CD8-positive, alpha-beta memory T cell (primary cell): ENCODE measurements around the gene RLN3. TPM values are rescaled to one million over a fixed set of nuclear protein-coding genes. Genes with fewer than 3 reads are reported as not detected.

ENCODE experiments used
- CTCF ChIA-PET: fragments of 350-600 bp; sonication (Branson Sonifier 250); formaldehyde crosslinking; loops from one replicate; lab custom pipeline; 2021; ENCODE audit warnings: antibody characterized with exemption; lab: Charles Lee
- POLR2A ChIA-PET: fragments of 350-600 bp; sonication (Branson Sonifier 250); formaldehyde crosslinking; loops from one replicate; lab custom pipeline; 2021; ENCODE audit warnings: antibody characterized with exemption; lab: Charles Lee
- DNase-seq, 5 donors: peaks; one replicate each; pipeline versions ENCODE4 v3.0.0 to v3.0.0-alpha.2; 2020 to 2022; ENCODE audit warnings: mixed read lengths in 1 of 5
- H3K27ac ChIP-seq: one replicate; pipeline ENCODE4 v1.7.0; 2013; ENCODE audit warnings: low read depth, mild to moderate bottlenecking, low read length, moderate library complexity
- H3K27me3 ChIP-seq: 2 replicates; pipeline ENCODE4 v1.7.0; 2013; ENCODE audit warnings: low read length, mild to moderate bottlenecking; ENCODE audit not compliant: insufficient read depth, poor library complexity, severe bottlenecking
- H3K36me3 ChIP-seq: 2 replicates; pipeline ENCODE4 v1.7.0; 2013; ENCODE audit warnings: mild to moderate bottlenecking, low read length, moderate library complexity; ENCODE audit not compliant: insufficient read depth
- H3K4me1 ChIP-seq: 2 replicates; pipeline ENCODE4 v1.7.0; 2013; ENCODE audit warnings: mild to moderate bottlenecking, low read length, moderate library complexity; ENCODE audit not compliant: insufficient read depth
- H3K4me3 ChIP-seq: 2 replicates; pipeline ENCODE4 v1.7.0; 2013; ENCODE audit warnings: mild to moderate bottlenecking, low read length
- H3K9me3 ChIP-seq: 2 replicates; pipeline ENCODE4 v1.7.0; 2013; ENCODE audit warnings: mild to moderate bottlenecking, low read length
- H3K27ac Mint-ChIP-seq, 8 donors: one replicate each; pipeline ENCODE4 v1.8.0; 2020 to 2021; ENCODE audit warnings: mixed read lengths in 8 of 8, mild to moderate bottlenecking in 6 of 8, inconsistent platforms in 3 of 8, moderate library complexity in 3 of 8
- H3K27me3 Mint-ChIP-seq, 2 donors: one replicate each; pipeline ENCODE4 v1.8.0; 2020 to 2021; ENCODE audit warnings: mixed read lengths in 2 of 2, mild to moderate bottlenecking in 1 of 2, moderate library complexity in 1 of 2
- H3K36me3 Mint-ChIP-seq, 3 donors: one replicate each; pipeline ENCODE4 v1.8.0; 2020 to 2021; ENCODE audit warnings: mixed read lengths in 3 of 3, inconsistent platforms in 1 of 3, mild to moderate bottlenecking in 1 of 3
- H3K4me1 Mint-ChIP-seq, 3 donors: one replicate each; pipeline ENCODE4 v1.8.0; 2020 to 2021; ENCODE audit warnings: mixed read lengths in 3 of 3, inconsistent platforms in 1 of 3, mild to moderate bottlenecking in 1 of 3
- H3K4me3 Mint-ChIP-seq, 7 donors: one replicate each; pipeline ENCODE4 v1.8.0; 2020 to 2021; ENCODE audit warnings: mixed read lengths in 7 of 7, mild to moderate bottlenecking in 6 of 7, moderate library complexity in 4 of 7, inconsistent platforms in 2 of 7
- H3K9me3 Mint-ChIP-seq, 5 donors: one replicate each; pipeline ENCODE4 v1.8.0; 2020 to 2022; ENCODE audit warnings: mixed read lengths in 5 of 5, mild to moderate bottlenecking in 3 of 5, moderate library complexity in 2 of 5, inconsistent platforms in 1 of 5
- polyA plus RNA-seq: library from polyadenylated mRNA; unstranded; fragments of 300-500 nt; fragmentation: Illumina TruSeq; gene quantifications from one replicate; pipeline ENCODE4 v1.2.3, GENCODE V29; 2021
- total RNA-seq, 2 experiments: library from RNA; stranded (reverse); gene quantifications; one replicate each; pipeline ENCODE4 v1.2.3, GENCODE V29; 2021

RLN3 gene
- total and polyA plus RNA-seq, 3 experiments from 2014 or later = not detected

DNA sequence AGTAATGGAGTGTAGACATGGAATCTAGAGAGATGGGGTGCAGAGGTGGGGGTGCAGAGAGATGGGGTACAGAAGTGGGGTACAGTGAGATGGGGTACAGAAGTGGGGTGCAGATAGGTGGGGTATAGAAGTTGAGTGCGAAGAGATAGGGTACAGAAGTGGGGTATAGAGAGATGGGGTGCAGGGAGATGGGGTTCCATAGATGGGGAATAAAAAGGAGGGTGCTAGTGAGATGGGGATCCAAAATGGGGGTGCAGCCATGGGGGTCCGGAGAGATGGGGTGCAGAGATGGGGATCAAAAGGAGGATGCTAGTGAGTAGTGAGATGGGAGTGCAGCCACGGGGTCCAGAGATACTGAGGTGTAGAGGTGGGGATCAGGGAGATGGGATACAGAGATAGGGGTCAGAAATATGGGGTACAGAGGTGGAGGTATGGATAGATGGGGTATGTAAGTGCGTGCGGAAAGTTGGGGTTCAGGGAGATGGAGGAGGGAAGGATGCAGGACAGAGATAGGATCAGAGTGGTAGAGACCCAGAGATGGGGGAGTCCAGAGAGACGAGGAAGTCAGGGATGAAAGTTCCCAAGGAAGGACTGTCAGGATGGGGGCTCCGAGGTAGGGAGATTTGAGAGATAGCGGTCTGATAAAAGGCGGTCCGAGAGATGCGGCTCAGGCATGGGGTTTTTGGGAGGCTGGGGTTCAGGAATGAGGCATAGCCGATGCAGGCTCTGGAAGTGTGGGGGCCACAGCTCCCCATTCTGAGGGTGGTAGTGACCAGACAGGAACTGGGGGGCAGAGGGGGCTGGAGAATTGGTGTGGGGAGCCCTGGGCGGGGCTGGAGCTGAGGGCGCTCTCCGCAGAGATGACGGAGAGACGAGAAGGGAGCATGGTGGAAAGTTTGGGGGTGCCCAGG, 30.5 kb downstream of the RLN3 start:
- no peak for DNase-seq
- Histone ChIP-seq H3K27ac (no peak overlapping the region), H3K36me3 (no peaks in the 10 kb centered on the region), H3K4me1 (peaks cover 17% of the 10 kb centered on the region), H3K4me3 (no peak overlapping the region), H3K27me3 (peaks cover 16% of the 10 kb centered on the region), H3K9me3 (no peaks in the 10 kb centered on the region)
- Mint-ChIP-seq H3K36me3 (peaks cover 0 to 2% (median 0%) of the 10 kb centered on the region in 3 donors), H3K4me3 (peak overlapping the region in 6 of 7 donors; percentile 31 to 78 (median 60)), H3K9me3 (no peaks in the 10 kb centered on the region), H3K4me1 (peaks cover 11 to 25% (median 12%) of the 10 kb centered on the region in 3 donors), H3K27ac (peak overlapping the region in 2 of 8 donors; percentile 21 to 42), H3K27me3 (peaks cover 18 to 36% of the 10 kb centered on the region in 2 donors)
- ChIA-PET POLR2A (no interaction called here), CTCF (interaction anchor here (0.7 to 7.8 kb wide), 14 partner anchors 9 to 179 kb away, joined by 3 to 67 read pairs (median 4); partner anchors contain the start of genes IL27RA and MISP3)

DNA sequence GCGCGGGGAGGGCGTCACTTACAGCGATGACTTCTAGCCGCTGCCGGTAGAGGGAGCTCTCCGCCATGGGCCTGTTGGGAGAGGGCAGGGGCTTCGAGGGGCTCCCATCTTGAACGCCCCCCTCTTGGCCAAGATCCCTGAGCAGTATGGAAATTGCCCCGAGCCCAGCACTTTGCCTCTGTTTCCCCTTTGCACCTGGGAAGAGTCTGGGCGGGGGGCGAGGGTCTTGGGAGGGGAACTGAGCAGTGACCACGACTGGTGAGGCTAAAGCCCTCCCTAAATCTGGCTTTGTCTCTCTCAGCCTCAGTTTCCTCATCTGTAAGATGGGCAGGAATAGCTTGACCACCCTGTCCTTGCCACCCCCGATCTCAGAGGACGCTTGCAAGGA, 31.1 kb downstream of the RLN3 start:
- no peaks in the 10 kb centered on the region for H3K9me3 Mint-ChIP-seq
- Histone ChIP-seq H3K4me3 (no peak overlapping the region), H3K4me1 (peaks cover 17% of the 10 kb centered on the region), H3K36me3 (no peaks in the 10 kb centered on the region), H3K9me3 (no peaks in the 10 kb centered on the region), H3K27me3 (peaks cover 16% of the 10 kb centered on the region), H3K27ac (no peak overlapping the region)
- DNase-seq = peak; percentile 33 to 62 (median 43)
- peaks cover 11 to 25% (median 11%) of the 10 kb centered on the region in 3 donors for H3K4me1 Mint-ChIP-seq
- POLR2A ChIA-PET = no interaction called here
- peak overlapping the region in 2 of 8 donors; percentile 21 to 42 for H3K27ac Mint-ChIP-seq
- peaks cover 18 to 36% of the 10 kb centered on the region in 2 donors for H3K27me3 Mint-ChIP-seq
- CTCF ChIA-PET = interaction anchor here (0.7 to 7.8 kb wide), 20 partner anchors 9 to 184 kb away, joined by 3 to 67 read pairs (median 4); partner anchors contain the start of genes IL27RA and MISP3
- H3K36me3 Mint-ChIP-seq = no peaks in the 10 kb centered on the region
- peak overlapping the region in 6 of 7 donors; percentile 31 to 78 (median 60) for H3K4me3 Mint-ChIP-seq

DNA sequence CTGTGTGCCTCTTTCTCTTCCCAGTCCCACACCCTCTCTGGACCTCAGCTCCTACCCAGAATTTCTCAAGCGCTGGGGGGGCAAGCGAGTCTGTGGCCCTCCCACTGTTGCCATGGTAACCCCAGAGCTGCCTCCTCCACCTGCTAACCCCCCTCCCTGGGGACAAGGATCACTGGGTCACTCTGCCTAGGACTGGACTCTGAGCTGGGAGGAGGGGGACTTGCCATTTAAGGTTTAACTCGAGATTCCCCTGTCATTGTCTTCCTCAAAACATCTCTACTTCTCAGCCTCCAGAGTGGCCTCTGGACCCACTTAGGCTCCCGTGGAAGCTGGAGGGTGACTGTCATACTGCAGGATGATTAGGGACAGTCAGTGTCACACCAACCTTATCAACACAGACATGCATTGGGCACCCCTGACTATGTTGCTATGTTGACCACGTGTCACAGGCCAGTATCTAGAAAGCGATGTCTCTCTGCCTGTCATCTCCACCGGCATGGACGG, 31.8 kb downstream of the RLN3 start:
- Mint-ChIP-seq H3K4me3 (peak overlapping the region in 1 of 7 donors; percentile 44), H3K27me3 (peaks cover 18 to 36% of the 10 kb centered on the region in 2 donors), H3K36me3 (no peaks in the 10 kb centered on the region), H3K4me1 (peaks cover 11 to 25% (median 11%) of the 10 kb centered on the region in 3 donors), H3K9me3 (no peaks in the 10 kb centered on the region), H3K27ac (no peak overlapping the region)
- ChIA-PET POLR2A (interaction anchor here (0.5 kb wide), 1 partner anchor 27 kb away, joined by 8 read pairs; no protein-coding TSS in a partner anchor), CTCF (interaction anchor here (0.8 to 7.8 kb wide), 18 partner anchors 10 to 347 kb away, joined by 3 to 67 read pairs (median 4); partner anchors contain the start of genes IL27RA and MISP3)
- Histone ChIP-seq H3K27ac (no peak overlapping the region), H3K4me1 (peaks cover 17% of the 10 kb centered on the region), H3K4me3 (no peak overlapping the region), H3K27me3 (peaks cover 16% of the 10 kb centered on the region), H3K9me3 (no peaks in the 10 kb centered on the region), H3K36me3 (no peaks in the 10 kb centered on the region)
- no peak for DNase-seq

DNA sequence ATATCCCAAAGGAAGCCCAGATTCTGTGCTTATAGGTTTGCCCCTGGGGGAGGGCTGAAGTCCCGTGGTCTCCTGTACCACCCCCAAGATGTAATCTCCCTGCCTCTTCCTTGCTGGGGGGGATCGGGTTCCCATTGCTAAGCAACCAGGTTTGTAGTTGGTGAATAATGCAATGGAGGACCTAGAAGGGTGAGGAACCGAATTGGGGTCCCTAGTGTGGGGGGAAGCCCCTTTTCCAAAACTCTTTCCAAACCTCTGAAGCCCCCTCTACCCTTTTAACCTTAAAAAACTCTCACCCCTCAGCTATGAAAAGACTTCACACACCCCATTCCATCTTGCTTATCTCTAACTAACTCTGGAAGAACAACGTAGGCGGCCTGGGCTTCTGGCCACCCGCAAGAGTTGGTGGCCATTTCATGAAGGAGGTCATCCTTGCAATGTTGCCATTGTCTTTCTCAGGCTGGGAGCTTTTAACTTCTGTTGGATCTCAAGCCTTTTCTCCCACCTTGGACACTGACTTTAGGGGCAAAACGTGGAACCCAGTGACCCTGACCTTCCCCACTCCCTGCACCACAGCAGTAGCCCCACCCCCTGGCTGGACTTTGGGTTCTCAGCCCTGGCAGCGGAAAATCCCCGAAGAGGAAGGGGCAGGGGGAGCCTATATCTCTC, 33.3 kb downstream of the RLN3 start:
- Histone ChIP-seq H3K27me3 (peaks cover 16% of the 10 kb centered on the region), H3K36me3 (no peaks in the 10 kb centered on the region), H3K27ac (no peak overlapping the region), H3K4me3 (no peak overlapping the region), H3K9me3 (no peaks in the 10 kb centered on the region), H3K4me1 (peaks cover 17% of the 10 kb centered on the region)
- peaks cover 18 to 36% of the 10 kb centered on the region in 2 donors for H3K27me3 Mint-ChIP-seq
- CTCF ChIA-PET = interaction anchor here (4.3 to 7.8 kb wide), 2 partner anchors 10 to 11 kb away, joined by 35 to 67 read pairs; partner anchors contain the start of gene MISP3
- H3K36me3 Mint-ChIP-seq = no peaks in the 10 kb centered on the region
- peak overlapping the region in 1 of 8 donors; percentile 30 for H3K27ac Mint-ChIP-seq
- no peak overlapping the region for H3K4me3 Mint-ChIP-seq
- no peak for DNase-seq
- no peaks in the 10 kb centered on the region for H3K9me3 Mint-ChIP-seq
- H3K4me1 Mint-ChIP-seq = peaks cover 11 to 25% (median 11%) of the 10 kb centered on the region in 3 donors
- POLR2A ChIA-PET = interaction anchor here (0.5 kb wide), 1 partner anchor 914 kb away, joined by 11 read pairs; no protein-coding TSS in a partner anchor

DNA sequence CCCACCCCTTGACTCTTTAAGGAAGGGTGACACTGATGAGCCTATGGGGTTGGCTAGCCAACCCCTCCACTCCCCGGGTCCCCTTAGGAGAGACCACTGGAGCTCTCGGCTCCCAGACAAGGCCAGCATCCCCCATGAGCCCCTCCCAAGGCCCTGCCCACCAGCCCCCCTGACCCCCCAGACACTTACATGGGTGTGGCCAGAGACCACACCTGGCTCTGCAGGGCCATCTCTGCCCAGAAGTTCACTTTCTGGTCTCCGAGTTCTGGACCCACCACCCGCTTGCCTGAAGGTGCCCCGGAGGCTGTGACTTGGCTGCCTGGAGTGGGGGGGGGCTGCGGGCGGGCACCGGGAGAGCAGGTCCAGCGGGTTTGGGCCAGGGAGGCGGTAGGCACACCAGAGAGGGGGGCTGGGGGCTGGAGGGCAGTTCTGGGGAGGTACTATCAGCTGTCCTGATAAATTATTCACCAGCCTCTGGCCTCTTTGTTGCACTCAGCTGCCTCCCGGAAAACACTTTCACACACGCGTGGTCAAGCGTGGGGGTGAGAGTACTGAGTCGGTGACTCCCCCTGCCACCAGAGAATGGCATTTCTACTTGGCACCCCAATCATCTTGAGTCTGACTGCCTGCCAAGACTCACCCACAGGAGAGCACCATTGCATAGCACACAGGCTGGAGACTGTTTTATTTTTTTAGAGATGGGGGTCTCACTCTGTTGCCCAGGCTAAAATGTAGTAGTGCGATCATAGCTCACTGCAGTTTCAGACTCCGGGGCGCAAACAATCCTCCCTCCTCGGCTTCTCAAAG, 34.0 kb downstream of the RLN3 start, which contains the start of gene PALM3:
TSS of gene PALM3 (minus strand) at position 326 of the 807 bp plus-strand sequence. CDS start at position 230, 96 bp downstream.
- no peaks in the 10 kb centered on the region for H3K9me3 Mint-ChIP-seq
- peaks cover 11 to 23% (median 11%) of the 10 kb centered on the region in 3 donors for H3K4me1 Mint-ChIP-seq
- H3K4me3 Mint-ChIP-seq = no peak within 1 kb of the TSS
- POLR2A ChIA-PET = interaction anchor here (0.5 kb wide), 1 partner anchor 914 kb away, joined by 11 read pairs; no protein-coding TSS in a partner anchor
- no peak within 1 kb of the TSS for H3K4me3 ChIP-seq
- H3K9me3 ChIP-seq = no peaks in the 10 kb centered on the region
- peaks cover 17% of the 10 kb centered on the region for H3K4me1 ChIP-seq
- peaks cover 16% of the 10 kb centered on the region for H3K27me3 ChIP-seq
- no peak within 1 kb of the TSS for H3K27ac ChIP-seq
- H3K27me3 Mint-ChIP-seq = peaks cover 20 to 36% of the 10 kb centered on the region in 2 donors
- peak within 1 kb of the TSS in 2 of 8 donors; percentile 30 to 32 for H3K27ac Mint-ChIP-seq
- H3K36me3 Mint-ChIP-seq = no peaks in the 10 kb centered on the region
- no peak for DNase-seq
- CTCF ChIA-PET = interaction anchor here (7.8 kb wide), 1 partner anchor 9 kb away, joined by 67 read pairs; the partner anchor contains the start of gene MISP3
- H3K36me3 ChIP-seq = no peaks in the 10 kb centered on the region

DNA sequence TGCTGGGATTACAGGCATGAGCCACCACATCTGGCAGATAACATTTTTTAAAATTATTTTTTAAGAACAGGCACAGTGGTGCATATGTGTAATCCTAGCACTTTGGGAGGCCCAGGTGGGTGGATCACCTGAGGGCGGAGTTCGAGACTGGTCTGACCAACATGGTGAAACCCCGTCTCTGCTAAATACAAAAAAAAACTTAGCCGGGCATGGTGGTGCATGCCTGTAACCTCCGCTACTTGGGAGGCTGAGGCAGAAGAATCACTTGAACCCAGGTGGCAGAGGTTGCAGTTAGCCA, 34.6 kb downstream of the RLN3 start:
- H3K36me3 Mint-ChIP-seq = no peaks in the 10 kb centered on the region
- Histone ChIP-seq H3K27me3 (peaks cover 16% of the 10 kb centered on the region), H3K36me3 (no peaks in the 10 kb centered on the region), H3K9me3 (no peaks in the 10 kb centered on the region), H3K4me3 (no peak overlapping the region), H3K4me1 (peaks cover 17% of the 10 kb centered on the region), H3K27ac (no peak overlapping the region)
- peaks cover 11 to 22% (median 11%) of the 10 kb centered on the region in 3 donors for H3K4me1 Mint-ChIP-seq
- peaks cover 20 to 36% of the 10 kb centered on the region in 2 donors for H3K27me3 Mint-ChIP-seq
- CTCF ChIA-PET = interaction anchor here (7.8 kb wide), 1 partner anchor 9 kb away, joined by 67 read pairs; the partner anchor contains the start of gene MISP3
- H3K4me3 Mint-ChIP-seq = no peak overlapping the region
- POLR2A ChIA-PET = no interaction called here
- H3K9me3 Mint-ChIP-seq = no peaks in the 10 kb centered on the region
- DNase-seq = no peak
- peak overlapping the region in 1 of 8 donors; percentile 32 for H3K27ac Mint-ChIP-seq

DNA sequence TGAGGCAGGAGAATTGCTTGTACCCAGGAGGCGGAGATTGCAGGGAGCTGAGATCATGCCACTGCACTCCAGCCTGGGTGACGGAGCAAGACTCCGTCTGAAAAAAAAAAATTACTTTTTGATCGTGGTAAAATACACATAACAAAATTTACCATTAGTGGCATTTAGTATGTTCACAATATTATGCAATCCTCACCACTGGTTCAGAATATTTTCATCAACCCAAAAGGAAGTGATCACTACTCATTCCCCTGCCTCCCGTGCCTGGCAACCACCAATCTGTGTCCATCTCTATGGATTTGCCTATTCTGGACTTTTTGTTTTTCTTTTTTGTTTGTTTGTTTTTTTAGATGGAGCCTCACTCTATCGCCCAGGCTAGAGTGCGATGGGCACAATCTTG, 35.2 kb downstream of the RLN3 start:
- Histone ChIP-seq H3K4me3 (no peak overlapping the region), H3K36me3 (no peaks in the 10 kb centered on the region), H3K27me3 (peaks cover 11% of the 10 kb centered on the region), H3K4me1 (peaks cover 12% of the 10 kb centered on the region), H3K9me3 (no peaks in the 10 kb centered on the region), H3K27ac (no peak overlapping the region)
- peaks cover 7 to 16% (median 10%) of the 10 kb centered on the region in 3 donors for H3K4me1 Mint-ChIP-seq
- no peak overlapping the region for H3K27ac Mint-ChIP-seq
- peaks cover 20 to 31% of the 10 kb centered on the region in 2 donors for H3K27me3 Mint-ChIP-seq
- POLR2A ChIA-PET = no interaction called here
- CTCF ChIA-PET = interaction anchor here (7.8 kb wide), 1 partner anchor 8 kb away, joined by 67 read pairs; the partner anchor contains the start of gene MISP3
- H3K36me3 Mint-ChIP-seq = no peaks in the 10 kb centered on the region
- no peaks in the 10 kb centered on the region for H3K9me3 Mint-ChIP-seq
- DNase-seq = no peak
- H3K4me3 Mint-ChIP-seq = no peak overlapping the region
